Cardiac muscle cell (in vitro differentiated cells and primary cell): ENCODE measurements around the gene PHYHD1. TPM values are rescaled to one million over a fixed set of nuclear protein-coding genes. Genes with fewer than 3 reads are reported as not detected.

ENCODE experiments used
- DNase-seq, 2 donors: peaks; one replicate each; pipeline versions ENCODE4 v3.0.0 to v3.0.0-alpha.2; 2010 to 2017; ENCODE audit warnings: low read depth in 1 of 2, low spot score in 1 of 2
- H3K27ac ChIP-seq: fragments of 200-600 bp; sonication (generic); 2 replicates; pipeline ENCODE4 v1.5.1; 2016
- H3K27me3 ChIP-seq: fragments of 200-600 bp; sonication (generic); 2 replicates; pipeline ENCODE4 v1.6.0; 2016; ENCODE audit warnings: control low read depth
- H3K36me3 ChIP-seq: fragments of 200-600 bp; sonication (generic); 2 replicates; pipeline ENCODE4 v1.5.1; 2016; ENCODE audit warnings: control low read depth
- H3K4me1 ChIP-seq: fragments of 200-600 bp; sonication (generic); 2 replicates; pipeline ENCODE4 v1.8.1; 2017; ENCODE audit warnings: low read depth, mild to moderate bottlenecking, mixed run types
- H3K4me3 ChIP-seq: fragments of 200-600 bp; sonication (generic); 2 replicates; pipeline ENCODE4 v1.5.1; 2016; ENCODE audit warnings: mild to moderate bottlenecking
- H3K9me3 ChIP-seq: fragments of 200-600 bp; sonication (generic); 2 replicates; pipeline ENCODE4 v1.5.1; 2017; ENCODE audit warnings: low read depth, mild to moderate bottlenecking, control low read depth
- polyA plus RNA-seq: library from polyadenylated mRNA; unstranded; fragments of >200 nt; fragmentation: Nextera tagmentation; extraction: Ambion mirVana; gene quantifications from 2 replicates; pipeline ENCODE4 v1.2.1, GENCODE V29; 2016
- total RNA-seq: library from RNA; depleted of rRNA; stranded (reverse); fragments of >200 nt; gene quantifications from 2 replicates; pipeline ENCODE4 v1.2.3, GENCODE V29; 2016
- TF ChIP-seq, protein P1 (sequence below): IDR thresholded peaks from 2 replicates; pipeline ENCODE4 v1.5.1; 2012; ENCODE audit warnings: low read depth, mild to moderate bottlenecking, low read length

The PHYHD1 gene
- total and polyA plus RNA-seq, 2 experiments from 2014 or later: 25.3 to 40.8 TPM

DNA sequence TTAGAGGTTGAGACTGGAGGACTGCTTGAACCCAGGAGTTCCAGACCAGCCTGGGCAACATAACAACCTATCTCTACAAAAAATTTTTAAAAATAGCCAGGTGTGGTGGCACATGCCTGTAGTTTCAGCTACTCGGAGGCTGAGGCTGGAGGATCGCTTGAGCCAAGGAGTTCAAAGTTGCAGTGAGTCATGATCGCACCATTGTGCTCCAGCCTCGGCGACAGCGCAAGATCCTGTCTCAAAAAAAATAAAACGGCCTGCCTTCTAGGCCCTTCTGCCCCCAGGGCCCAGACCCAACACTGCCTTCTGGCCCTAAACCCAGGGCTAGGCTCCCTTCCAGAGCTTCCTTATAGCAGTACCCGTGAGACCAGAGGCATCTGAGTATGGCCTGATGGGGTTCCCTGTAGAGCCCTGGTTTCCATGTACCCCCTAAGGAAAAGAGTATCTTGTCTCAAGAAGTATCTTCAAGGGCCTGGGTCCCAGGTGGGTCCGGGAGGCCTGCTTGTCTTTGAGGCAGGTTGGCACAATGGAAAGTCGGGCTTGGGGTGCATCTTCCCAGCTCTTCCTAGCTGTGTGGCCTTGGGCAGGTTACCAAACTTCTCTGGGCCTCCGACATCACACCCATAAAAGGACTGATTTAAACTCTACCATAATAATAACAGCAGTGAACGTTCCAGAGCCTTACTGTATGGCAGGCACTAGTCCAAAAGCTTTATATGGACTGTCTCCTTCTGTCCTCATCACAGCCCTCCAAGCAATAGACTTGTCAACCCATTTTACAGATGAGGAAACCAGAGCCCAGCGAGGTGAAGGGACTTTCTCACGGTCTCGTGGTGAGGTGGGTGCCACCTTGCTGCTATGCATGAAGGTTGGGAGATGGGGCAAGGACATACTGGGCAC is 29.2 kb upstream of the PHYHD1 start:
- Histone ChIP-seq H3K9me3 (no peaks in the 10 kb centered on the region), H3K27me3 (no peaks in the 10 kb centered on the region), H3K27ac (no peak overlapping the region), H3K4me3 (no peak overlapping the region), H3K36me3 (peaks cover 6% of the 10 kb centered on the region), H3K4me1 (no peaks in the 10 kb centered on the region)
- no peak for DNase-seq
- TF ChIP-seq, protein P1, sequence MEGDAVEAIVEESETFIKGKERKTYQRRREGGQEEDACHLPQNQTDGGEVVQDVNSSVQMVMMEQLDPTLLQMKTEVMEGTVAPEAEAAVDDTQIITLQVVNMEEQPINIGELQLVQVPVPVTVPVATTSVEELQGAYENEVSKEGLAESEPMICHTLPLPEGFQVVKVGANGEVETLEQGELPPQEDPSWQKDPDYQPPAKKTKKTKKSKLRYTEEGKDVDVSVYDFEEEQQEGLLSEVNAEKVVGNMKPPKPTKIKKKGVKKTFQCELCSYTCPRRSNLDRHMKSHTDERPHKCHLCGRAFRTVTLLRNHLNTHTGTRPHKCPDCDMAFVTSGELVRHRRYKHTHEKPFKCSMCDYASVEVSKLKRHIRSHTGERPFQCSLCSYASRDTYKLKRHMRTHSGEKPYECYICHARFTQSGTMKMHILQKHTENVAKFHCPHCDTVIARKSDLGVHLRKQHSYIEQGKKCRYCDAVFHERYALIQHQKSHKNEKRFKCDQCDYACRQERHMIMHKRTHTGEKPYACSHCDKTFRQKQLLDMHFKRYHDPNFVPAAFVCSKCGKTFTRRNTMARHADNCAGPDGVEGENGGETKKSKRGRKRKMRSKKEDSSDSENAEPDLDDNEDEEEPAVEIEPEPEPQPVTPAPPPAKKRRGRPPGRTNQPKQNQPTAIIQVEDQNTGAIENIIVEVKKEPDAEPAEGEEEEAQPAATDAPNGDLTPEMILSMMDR: no peak

DNA sequence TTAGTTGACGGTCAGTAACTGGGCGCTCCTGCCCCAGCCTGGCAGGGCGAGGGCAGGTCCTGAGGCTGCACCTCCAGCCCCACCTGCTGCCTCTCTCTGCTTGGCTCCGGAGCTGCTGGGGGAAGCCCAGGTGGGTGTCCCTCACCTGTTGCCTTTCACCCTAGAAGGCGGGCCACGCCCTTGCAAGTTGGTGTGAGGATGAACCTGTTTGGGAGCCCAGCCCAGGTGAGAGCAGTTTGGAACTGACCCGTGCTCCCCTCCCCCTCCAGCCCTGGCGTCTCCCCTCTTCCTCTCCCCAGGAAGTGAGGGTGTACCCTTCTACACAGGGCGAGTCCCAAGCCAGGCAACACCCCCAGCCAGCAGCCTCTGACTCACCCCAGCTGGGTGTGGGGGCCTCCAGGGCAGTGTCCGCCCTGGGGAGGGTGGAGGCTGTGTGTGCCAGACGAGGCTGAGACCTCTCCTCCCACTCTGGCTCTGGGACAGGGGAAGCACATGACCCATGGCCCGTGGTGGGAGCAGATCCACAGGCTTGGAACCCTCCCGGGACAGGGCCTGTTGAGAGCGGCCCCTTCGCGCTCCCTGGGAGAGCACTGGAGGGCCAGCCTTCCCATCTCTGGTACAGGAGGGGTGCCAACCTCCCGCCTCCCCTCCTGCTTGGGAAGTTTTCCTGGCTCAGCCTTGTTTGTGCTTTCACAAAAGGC is 28.4 kb upstream of the PHYHD1 start:
- no peak overlapping the region for H3K27ac ChIP-seq
- no peaks in the 10 kb centered on the region for H3K4me1 ChIP-seq
- DNase-seq: peak in 1 of 2 donors; percentile 96
- TF ChIP-seq, protein P1: no peak
- H3K36me3 ChIP-seq: peaks cover 4% of the 10 kb centered on the region
- no peaks in the 10 kb centered on the region for H3K27me3 ChIP-seq
- H3K4me3 ChIP-seq: no peak overlapping the region
- no peaks in the 10 kb centered on the region for H3K9me3 ChIP-seq

DNA sequence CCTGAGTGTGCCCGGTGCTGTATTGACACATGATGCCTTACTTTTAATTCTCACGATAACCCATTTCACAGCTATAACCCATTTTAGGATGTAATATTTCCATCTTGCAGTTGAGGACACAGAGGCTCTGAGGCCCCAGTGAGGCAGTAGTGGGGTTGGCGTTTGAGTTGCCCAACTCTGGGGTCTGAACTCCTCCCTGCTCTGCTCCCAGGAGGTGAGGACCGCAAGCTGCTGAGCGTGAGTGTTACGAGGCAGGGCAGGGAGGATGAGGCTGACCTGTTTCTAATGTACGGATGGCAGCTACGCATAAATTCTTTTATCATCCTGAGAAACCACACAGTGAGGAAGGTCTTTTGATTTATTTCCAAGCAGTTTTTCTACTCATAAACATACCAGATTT is 27.4 kb upstream of the PHYHD1 start:
- H3K4me1 ChIP-seq: no peaks in the 10 kb centered on the region
- DNase-seq: no peak
- H3K9me3 ChIP-seq: no peaks in the 10 kb centered on the region
- H3K27ac ChIP-seq: no peak overlapping the region
- TF ChIP-seq, protein P1: no peak
- H3K36me3 ChIP-seq: peaks cover 4% of the 10 kb centered on the region
- H3K4me3 ChIP-seq: no peak overlapping the region
- H3K27me3 ChIP-seq: no peaks in the 10 kb centered on the region

DNA sequence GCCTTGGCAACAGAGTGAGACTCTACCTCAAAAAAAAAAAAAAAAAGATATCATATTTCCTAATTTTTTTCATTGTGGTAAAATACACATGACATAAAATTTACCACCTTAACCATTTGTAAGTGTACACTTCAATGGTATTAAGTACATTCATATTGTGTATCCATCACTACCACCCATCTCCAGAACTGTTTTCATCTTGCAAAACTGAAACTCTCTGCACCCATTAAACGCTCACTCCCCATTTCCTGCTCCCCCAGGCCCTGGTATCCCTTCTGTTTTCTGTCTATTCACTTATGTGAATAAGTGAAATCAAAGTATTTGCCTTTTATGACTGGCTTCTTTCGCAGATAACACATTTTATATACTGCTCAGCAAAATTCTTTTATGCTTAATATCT is 26.0 kb upstream of the PHYHD1 start:
- H3K27ac ChIP-seq: no peak overlapping the region

DNA sequence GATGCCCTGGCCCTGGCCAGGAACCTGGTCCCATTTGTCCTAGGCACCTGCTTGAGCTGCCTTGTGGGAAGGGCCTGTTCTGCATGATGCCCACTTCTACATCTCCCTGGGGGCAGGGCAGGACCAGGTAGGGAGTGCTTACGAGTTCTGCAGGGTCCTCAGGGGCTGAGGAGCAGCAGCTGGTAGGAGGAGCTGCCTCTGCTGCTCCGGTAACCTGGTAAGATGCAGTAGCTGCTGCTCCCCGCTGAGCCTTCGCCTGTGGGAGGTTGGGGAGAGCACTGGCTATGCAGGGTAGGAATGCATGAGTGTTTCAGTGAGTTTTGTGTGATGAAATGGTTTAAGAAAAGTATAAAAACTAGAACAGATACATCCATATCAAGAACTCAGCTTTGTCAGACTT is 25.2 kb upstream of the PHYHD1 start:
- TF ChIP-seq, protein P1: no peak
- Histone ChIP-seq H3K27ac (no peak overlapping the region), H3K4me3 (no peak overlapping the region), H3K9me3 (no peaks in the 10 kb centered on the region), H3K27me3 (no peaks in the 10 kb centered on the region), H3K36me3 (peaks cover 4% of the 10 kb centered on the region), H3K4me1 (no peaks in the 10 kb centered on the region)
- no peak for DNase-seq

More for the DNA sequence above, 26.0 kb upstream of the PHYHD1 start:
- no peak for DNase-seq
- Histone ChIP-seq H3K36me3 (peaks cover 4% of the 10 kb centered on the region), H3K9me3 (no peaks in the 10 kb centered on the region), H3K4me1 (no peaks in the 10 kb centered on the region), H3K4me3 (no peak overlapping the region), H3K27me3 (no peaks in the 10 kb centered on the region)
- TF ChIP-seq, protein P1: no peak
